Activated naive CD8-positive, alpha-beta T cell (primary cell): ENCODE measurements around the gene DOCK3.
A peak's percentile ranks its signal among the peaks of the same experiment; 100 is the strongest.

Experiments
- H3K27ac Mint-ChIP-seq: one replicate; pipeline ENCODE4 v1.8.0; 2021; ENCODE audit warnings: mixed read lengths
- H3K27me3 Mint-ChIP-seq: one replicate; pipeline ENCODE4 v1.8.0; 2021; ENCODE audit warnings: mixed read lengths
- H3K36me3 Mint-ChIP-seq: one replicate; pipeline ENCODE4 v1.8.0; 2021; ENCODE audit warnings: mixed read lengths
- H3K4me1 Mint-ChIP-seq: one replicate; pipeline ENCODE4 v1.8.0; 2021; ENCODE audit warnings: low read depth, mixed read lengths
- H3K4me3 Mint-ChIP-seq: one replicate; pipeline ENCODE4 v1.8.0; 2021; ENCODE audit warnings: mild to moderate bottlenecking, mixed read lengths
- H3K9me3 Mint-ChIP-seq: one replicate; pipeline ENCODE4 v1.8.0; 2021; ENCODE audit warnings: low read depth, mixed read lengths

Gene DOCK3

GRCh38 chr3:50978991-50979667, 304.4 kb downstream of the DOCK3 start:
- Mint-ChIP-seq H3K9me3 (no peaks in the 10 kb centered on the region), H3K36me3 (peaks cover 4% of the 10 kb centered on the region), H3K27ac (no peak overlapping the region), H3K27me3 (no peaks in the 10 kb centered on the region), H3K4me1 (no peaks in the 10 kb centered on the region), H3K4me3 (no peak overlapping the region)

- no peaks in the 10 kb centered on the region for H3K4me1 Mint-ChIP-seq
- H3K9me3 Mint-ChIP-seq = no peaks in the 10 kb centered on the region
- no peak overlapping the region for H3K4me3 Mint-ChIP-seq
- H3K27me3 Mint-ChIP-seq = no peaks in the 10 kb centered on the region
- no peak overlapping the region for H3K27ac Mint-ChIP-seq
- peaks cover 3% of the 10 kb centered on the region for H3K36me3 Mint-ChIP-seq
Observed at GRCh38 chr3:50982540-50983325, 308.0 kb downstream of the DOCK3 start.

- Mint-ChIP-seq H3K36me3 (peaks cover 3% of the 10 kb centered on the region), H3K4me1 (no peaks in the 10 kb centered on the region), H3K27ac (no peak overlapping the region), H3K27me3 (no peaks in the 10 kb centered on the region), H3K4me3 (no peak overlapping the region), H3K9me3 (no peaks in the 10 kb centered on the region)
Observed at GRCh38 chr3:50983887-50984286, 309.2 kb downstream of the DOCK3 start.

DNA sequence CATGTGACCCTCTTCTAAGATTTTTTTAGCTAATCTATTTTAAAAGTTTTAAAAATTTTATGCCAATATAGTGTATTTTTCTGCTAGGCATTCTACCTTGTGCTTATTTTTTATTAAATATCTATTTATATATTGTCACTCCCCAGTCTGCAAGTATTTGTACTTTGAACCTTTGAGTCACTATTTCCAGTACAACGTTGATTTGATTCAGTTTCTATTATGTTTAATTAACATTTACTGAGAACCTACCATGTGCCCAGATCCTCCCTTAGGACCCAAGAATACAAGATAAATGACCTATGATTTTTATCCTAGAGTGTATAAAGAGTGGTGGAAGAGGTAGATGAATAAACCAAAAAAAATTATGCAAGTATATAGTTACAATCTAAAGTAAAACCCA, 311.2 kb downstream of the DOCK3 start:
- Mint-ChIP-seq H3K36me3 (peaks cover 18% of the 10 kb centered on the region), H3K4me3 (no peak overlapping the region), H3K27ac (no peak overlapping the region), H3K9me3 (peaks cover 3% of the 10 kb centered on the region), H3K4me1 (no peaks in the 10 kb centered on the region), H3K27me3 (no peaks in the 10 kb centered on the region)

DNA sequence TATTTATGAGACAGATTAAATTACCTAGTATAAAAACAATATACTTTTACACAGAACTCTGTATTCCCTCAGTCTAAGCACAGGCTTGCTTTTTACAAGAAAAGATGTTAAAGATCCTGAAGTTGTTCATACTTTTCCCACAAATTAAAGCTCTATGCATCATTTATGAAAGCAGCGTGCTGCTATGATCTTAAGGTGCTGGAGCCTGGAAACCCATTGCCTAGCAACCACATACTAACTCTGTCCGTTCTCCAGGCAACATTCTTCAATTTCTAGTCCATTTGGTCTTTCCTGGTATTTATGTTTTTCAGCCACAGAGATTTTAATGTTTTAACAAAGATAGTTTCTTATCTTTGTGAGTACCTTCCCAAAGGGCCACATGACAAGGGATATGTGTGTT, 312.0 kb downstream of the DOCK3 start:
- H3K4me3 Mint-ChIP-seq = no peak overlapping the region
- peaks cover 6% of the 10 kb centered on the region for H3K9me3 Mint-ChIP-seq
- no peaks in the 10 kb centered on the region for H3K27me3 Mint-ChIP-seq
- no peak overlapping the region for H3K27ac Mint-ChIP-seq
- peaks cover 21% of the 10 kb centered on the region for H3K36me3 Mint-ChIP-seq
- H3K4me1 Mint-ChIP-seq = no peaks in the 10 kb centered on the region

GRCh38 chr3:50994537-50994936, 319.8 kb downstream of the DOCK3 start:
- Mint-ChIP-seq H3K4me3 (no peak overlapping the region), H3K27me3 (no peaks in the 10 kb centered on the region), H3K4me1 (no peaks in the 10 kb centered on the region), H3K27ac (no peak overlapping the region), H3K9me3 (peaks cover 9% of the 10 kb centered on the region), H3K36me3 (peaks cover 15% of the 10 kb centered on the region)

GRCh38 chr3:50995085-50995824, 320.5 kb downstream of the DOCK3 start:
- Mint-ChIP-seq H3K36me3 (peaks cover 9% of the 10 kb centered on the region), H3K4me3 (no peak overlapping the region), H3K4me1 (no peaks in the 10 kb centered on the region), H3K9me3 (peaks cover 7% of the 10 kb centered on the region), H3K27ac (no peak overlapping the region), H3K27me3 (no peaks in the 10 kb centered on the region)

DNA sequence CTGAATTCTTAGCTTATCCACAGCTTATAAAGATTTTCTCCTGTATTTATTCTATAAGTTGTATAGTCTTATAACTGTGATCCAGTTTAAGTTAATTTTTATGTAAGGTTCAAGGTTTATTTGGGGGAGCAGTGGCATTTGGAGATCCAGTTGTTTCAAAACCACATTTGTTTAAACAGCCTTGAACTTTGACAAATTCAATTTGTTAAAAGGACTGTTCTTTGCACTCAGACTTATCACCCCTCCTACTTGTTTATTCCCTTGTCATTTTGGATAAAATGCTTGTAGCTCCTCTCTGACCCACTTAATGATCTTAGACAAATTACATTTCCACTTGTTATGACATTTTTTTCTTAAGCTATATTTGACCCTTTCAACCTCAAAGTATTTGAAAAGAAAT, 327.8 kb downstream of the DOCK3 start:
- Mint-ChIP-seq H3K36me3 (no peaks in the 10 kb centered on the region), H3K27me3 (no peaks in the 10 kb centered on the region), H3K4me1 (no peaks in the 10 kb centered on the region), H3K27ac (no peak overlapping the region), H3K4me3 (no peak overlapping the region), H3K9me3 (no peaks in the 10 kb centered on the region)

DNA sequence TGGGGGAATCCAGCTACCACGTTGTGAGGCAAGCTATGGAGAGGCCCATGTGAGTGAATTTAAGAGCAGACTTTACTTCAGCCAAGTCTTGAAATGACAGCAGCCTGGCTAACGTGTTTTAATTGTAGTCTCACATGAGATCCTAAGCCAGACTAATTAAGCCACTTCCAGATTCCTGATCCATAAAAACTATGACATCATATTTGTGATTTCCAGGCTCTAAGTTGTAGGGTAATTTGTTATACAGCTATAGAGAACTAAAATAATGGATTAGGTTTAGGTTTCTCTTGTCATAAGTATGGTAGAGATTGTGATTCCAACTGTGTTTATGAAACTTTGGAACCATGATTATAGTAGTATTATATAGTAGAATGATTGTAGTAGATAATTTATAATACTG, 329.5 kb downstream of the DOCK3 start:
- H3K27me3 Mint-ChIP-seq = no peaks in the 10 kb centered on the region
- H3K36me3 Mint-ChIP-seq = peaks cover 2% of the 10 kb centered on the region
- H3K4me1 Mint-ChIP-seq = peaks cover under 1% of the 10 kb centered on the region
- no peak overlapping the region for H3K27ac Mint-ChIP-seq
- no peak overlapping the region for H3K4me3 Mint-ChIP-seq
- H3K9me3 Mint-ChIP-seq = no peaks in the 10 kb centered on the region

DNA sequence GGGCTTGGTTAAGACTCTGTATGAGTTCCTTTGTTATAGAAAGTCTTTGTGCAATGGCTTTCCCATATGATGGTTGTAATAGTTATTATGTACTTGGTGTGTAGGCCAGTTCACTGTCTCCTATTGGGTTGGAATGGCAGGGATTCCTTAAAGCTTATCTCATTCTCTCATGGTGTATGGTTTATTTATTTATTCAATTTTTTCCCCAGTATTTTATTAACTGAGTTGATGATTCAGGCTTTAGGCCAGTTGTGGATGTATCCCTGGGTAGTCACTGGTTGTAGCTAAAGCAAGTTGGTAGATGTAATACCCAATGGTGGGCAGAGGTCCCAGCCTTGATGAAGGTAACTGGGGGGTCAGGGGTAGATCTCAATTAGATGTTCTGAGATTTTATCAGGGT, 349.4 kb downstream of the DOCK3 start:
- Mint-ChIP-seq H3K27me3 (no peaks in the 10 kb centered on the region), H3K9me3 (no peaks in the 10 kb centered on the region), H3K4me3 (no peak overlapping the region), H3K27ac (peak overlapping the region; percentile 46), H3K4me1 (peaks cover 50% of the 10 kb centered on the region), H3K36me3 (peaks cover 7% of the 10 kb centered on the region)

GRCh38 chr3:51024765-51025632, 350.3 kb downstream of the DOCK3 start:
- H3K4me1 Mint-ChIP-seq = peaks cover 51% of the 10 kb centered on the region
- peak overlapping the region; percentile 60 for H3K4me3 Mint-ChIP-seq
- H3K36me3 Mint-ChIP-seq = peaks cover 8% of the 10 kb centered on the region
- H3K27me3 Mint-ChIP-seq = no peaks in the 10 kb centered on the region
- H3K9me3 Mint-ChIP-seq = peaks cover under 1% of the 10 kb centered on the region
- peak overlapping the region; percentile 75 for H3K27ac Mint-ChIP-seq

DNA sequence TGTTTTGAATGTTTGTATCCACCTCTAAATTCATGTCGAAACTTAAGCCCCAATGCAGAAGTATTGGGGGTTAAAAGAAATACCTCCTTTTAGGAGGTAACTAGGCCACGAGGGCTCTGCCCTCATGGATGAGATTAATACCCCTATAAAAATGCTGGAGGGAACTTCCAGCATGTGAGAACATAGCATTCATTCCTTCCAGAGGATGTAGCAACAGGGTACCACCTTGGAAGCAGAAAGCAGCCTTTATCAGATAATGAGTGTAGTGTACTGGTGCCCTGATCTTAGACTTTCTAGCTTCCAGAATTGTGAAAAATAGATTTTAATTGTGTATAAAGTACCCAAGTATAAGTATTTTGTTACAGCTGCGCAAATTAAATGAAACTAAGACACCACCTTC, 356.9 kb downstream of the DOCK3 start:
- no peak overlapping the region for H3K4me3 Mint-ChIP-seq
- H3K27ac Mint-ChIP-seq = no peak overlapping the region
- H3K4me1 Mint-ChIP-seq = peaks cover 27% of the 10 kb centered on the region
- H3K9me3 Mint-ChIP-seq = peaks cover 12% of the 10 kb centered on the region
- no peaks in the 10 kb centered on the region for H3K27me3 Mint-ChIP-seq
- peaks cover 9% of the 10 kb centered on the region for H3K36me3 Mint-ChIP-seq

DNA sequence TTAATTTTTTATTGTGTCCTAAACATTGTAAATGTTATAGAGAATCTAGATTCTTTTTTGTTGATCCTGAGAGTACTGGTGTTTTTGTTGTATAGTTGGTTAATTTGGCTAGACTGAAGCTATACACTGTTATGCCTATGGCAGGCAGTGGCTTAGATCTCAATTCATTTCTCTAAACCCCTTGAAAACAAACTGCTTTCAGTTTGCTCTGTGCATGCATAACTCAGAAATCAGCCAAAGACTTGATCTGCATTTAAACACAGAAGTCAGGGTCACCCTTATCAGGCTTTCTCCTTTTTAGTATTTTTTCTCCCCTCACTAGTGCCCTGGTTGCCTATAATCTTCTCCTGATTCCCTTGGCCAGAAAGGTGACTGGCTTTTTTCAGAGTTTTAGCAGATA, 360.9 kb downstream of the DOCK3 start:
- H3K27ac Mint-ChIP-seq = no peak overlapping the region
- H3K27me3 Mint-ChIP-seq = no peaks in the 10 kb centered on the region

DNA sequence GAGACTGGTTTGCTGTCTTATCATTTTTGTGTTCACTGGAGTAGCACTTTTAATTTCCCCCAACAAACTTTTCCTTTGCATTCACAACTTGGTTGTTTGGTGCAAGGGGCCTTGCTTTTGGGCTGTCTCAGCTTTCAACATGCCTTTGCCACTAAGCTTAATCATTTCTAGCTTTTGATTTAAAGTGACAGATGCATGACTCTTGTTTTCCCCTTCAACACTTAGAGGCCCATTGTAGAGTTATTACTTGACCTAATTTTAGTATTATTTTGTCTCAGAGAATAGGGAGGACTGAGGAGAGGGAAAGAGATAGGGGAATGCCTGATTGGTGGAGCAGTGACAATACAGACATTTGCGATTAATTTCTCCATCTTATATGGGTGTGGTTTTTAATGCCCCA, 370.3 kb downstream of the DOCK3 start:
- Mint-ChIP-seq H3K9me3 (no peaks in the 10 kb centered on the region), H3K4me3 (no peak overlapping the region), H3K27ac (no peak overlapping the region), H3K27me3 (no peaks in the 10 kb centered on the region), H3K36me3 (no peaks in the 10 kb centered on the region), H3K4me1 (peaks cover 6% of the 10 kb centered on the region)

More for the DNA sequence above, 360.9 kb downstream of the DOCK3 start:
- Mint-ChIP-seq H3K4me1 (peaks cover 4% of the 10 kb centered on the region), H3K36me3 (peaks cover 5% of the 10 kb centered on the region), H3K4me3 (no peak overlapping the region), H3K9me3 (peaks cover 11% of the 10 kb centered on the region)
